Measurements from ENCODE around the gene PIERCE2. TPM values are rescaled to one million over a fixed set of nuclear protein-coding genes. Genes with fewer than 3 reads are reported as not detected.

Gene PIERCE2
- total RNA-seq (2021; fragmentation: NEBNext Ultra II Directional; extraction: Animal tissue kit (Norgen Biotek cat#: 25700)), result 1 to 10 TPM in 3 of 6 experiments, under 1 TPM in 3; 0.58 to 1.7 (median 1.1) TPM
- long read RNA-seq, partial matches to known transcripts, result 0 of 1 reads
- long read RNA-seq, other reads (novel, unspliced or antisense), result 0 of 1 reads

GRCh38 chr15:55408012-55408928, at the start of gene PIERCE2, which contains the start of gene CCPG1:
PIERCE2 (plus strand) TSS chr15:55408495; CDS start chr15:55408769, 274 bp downstream.
CCPG1 (minus strand) TSS chr15:55408359; CDS start chr15:55389424, 18,935 bp downstream.
- no peaks in the 10 kb centered on the region for H3K27me3 Mint-ChIP-seq (ENCODE audit: insufficient read depth)
- H3K4me1 Mint-ChIP-seq (ENCODE audit: low read depth), result peaks cover 23% of the 10 kb centered on the region
- DNase-seq, result peak; percentile 97

GRCh38 chr15:55360256-55360655, 48.0 kb upstream of the PIERCE2 start:
- peaks cover 2% of the 10 kb centered on the region; the same call in 1 of the 2 replicates for H3K27me3 Mint-ChIP-seq (ENCODE audit: insufficient read depth)
- no peak for TF ChIP-seq CTCF (IDR thresholded peaks at IDR 0.05)
- no peak for DNase-seq
- H3K9me3 Mint-ChIP-seq, result no peaks in the 10 kb centered on the region
- no peak overlapping the region for H3K27ac Mint-ChIP-seq
- peaks cover 18% of the 10 kb centered on the region for H3K4me1 Mint-ChIP-seq (ENCODE audit: low read depth)
- no peak overlapping the region for H3K4me3 Mint-ChIP-seq
- H3K36me3 Mint-ChIP-seq (ENCODE audit: low read depth), result peaks cover 26% of the 10 kb centered on the region

More at GRCh38 chr15:55408012-55408928, at the start of gene PIERCE2, which contains the start of gene CCPG1:
- Mint-ChIP-seq H3K9me3 (no peaks in the 10 kb centered on the region), H3K27ac (peak within 1 kb of the TSS; percentile 95), H3K36me3 (ENCODE audit: low read depth) (no peaks in the 10 kb centered on the region), H3K4me3 (peak within 1 kb of the TSS; percentile 94)
- TF ChIP-seq CTCF (IDR thresholded peaks at IDR 0.05), result peak; percentile 91

GRCh38 chr15:55361048-55361447, 47.2 kb upstream of the PIERCE2 start:
- Mint-ChIP-seq H3K27me3 (ENCODE audit: insufficient read depth) (peaks cover 2% of the 10 kb centered on the region; the same call in 1 of the 2 replicates), H3K36me3 (ENCODE audit: low read depth) (peaks cover 22% of the 10 kb centered on the region), H3K4me3 (no peak overlapping the region), H3K4me1 (ENCODE audit: low read depth) (peaks cover 18% of the 10 kb centered on the region), H3K27ac (no peak overlapping the region), H3K9me3 (no peaks in the 10 kb centered on the region)
- no peak for TF ChIP-seq CTCF (IDR thresholded peaks at IDR 0.05)
- DNase-seq, result no peak

- no peak overlapping the region for H3K4me3 Mint-ChIP-seq
- H3K9me3 Mint-ChIP-seq, result no peaks in the 10 kb centered on the region
- H3K27ac Mint-ChIP-seq, result no peak overlapping the region
- TF ChIP-seq CTCF (IDR thresholded peaks at IDR 0.05), result no peak
- H3K4me1 Mint-ChIP-seq (ENCODE audit: low read depth), result peaks cover 10% of the 10 kb centered on the region
- peaks cover 2% of the 10 kb centered on the region; the same call in 1 of the 2 replicates for H3K27me3 Mint-ChIP-seq (ENCODE audit: insufficient read depth)
- peaks cover 13% of the 10 kb centered on the region for H3K36me3 Mint-ChIP-seq (ENCODE audit: low read depth)
- no peak for DNase-seq
These were observed 45.7 kb upstream of the PIERCE2 start for GRCh38 chr15:55362641-55363040.

- no peak overlapping the region for H3K4me3 Mint-ChIP-seq
- no peaks in the 10 kb centered on the region for H3K4me1 Mint-ChIP-seq (ENCODE audit: low read depth)
- no peaks in the 10 kb centered on the region; the same call in 1 of the 2 replicates for H3K36me3 Mint-ChIP-seq (ENCODE audit: low read depth)
- H3K27me3 Mint-ChIP-seq (ENCODE audit: insufficient read depth), result no peaks in the 10 kb centered on the region
- TF ChIP-seq CTCF (IDR thresholded peaks at IDR 0.05), result no peak
- DNase-seq, result no peak
- no peak overlapping the region for H3K27ac Mint-ChIP-seq
- H3K9me3 Mint-ChIP-seq, result no peaks in the 10 kb centered on the region
These were observed 41.3 kb upstream of the PIERCE2 start for GRCh38 chr15:55366981-55367380.

Data from HFFc6 (cell line).